Neural cell (in vitro differentiated cells): Measurements from ENCODE around the gene VPREB3. TPM values are rescaled to one million over a fixed set of nuclear protein-coding genes. Genes with fewer than 3 reads are reported as not detected.

ENCODE experiments used
- H2AFZ ChIP-seq: fragments of 200-600, 300-800 bp; sonication (generic), shearing (Covaris generic); 2 replicates; pipeline ENCODE4 v1.6.0; 2014; ENCODE audit warnings: low read depth, mild to moderate bottlenecking, antibody characterized with exemption, low read length, moderate library complexity
- H3F3A ChIP-seq: fragments of 200-600 bp; shearing (Covaris generic); 2 replicates; pipeline ENCODE4 v1.6.1; 2016; ENCODE audit warnings: mild to moderate bottlenecking, moderate library complexity, mixed read lengths, antibody characterized with exemption, low read length; ENCODE audit not compliant: insufficient read depth, poor library complexity, severe bottlenecking
- H3K27ac ChIP-seq: fragments of 200-600, 300-800 bp; sonication (generic), shearing (Covaris generic); 2 replicates; pipeline ENCODE4 v1.5.1; 2014; ENCODE audit warnings: mild to moderate bottlenecking, low read length, moderate library complexity
- H3K27me3 ChIP-seq: fragments of 300-800, 200-600 bp; sonication (generic), shearing (Covaris generic); 2 replicates; pipeline ENCODE4 v1.6.0; 2014; ENCODE audit warnings: mild to moderate bottlenecking, low read depth, low read length, moderate library complexity; ENCODE audit not compliant: insufficient read depth
- H3K36me3 ChIP-seq: fragments of 300-800, 200-600 bp; sonication (generic), shearing (Covaris generic); 2 replicates; pipeline ENCODE4 v1.5.1; 2014; ENCODE audit warnings: mild to moderate bottlenecking, antibody characterized with exemption, low read length, moderate library complexity; ENCODE audit not compliant: insufficient read depth
- H3K4me2 ChIP-seq: fragments of 300-800, 200-600 bp; sonication (generic), shearing (Covaris generic); 2 replicates; pipeline ENCODE4 v1.6.0; 2014; ENCODE audit warnings: mild to moderate bottlenecking, low read length
- H3K4me3 ChIP-seq: fragments of 300-800, 200-600 bp; sonication (generic), shearing (Covaris generic); 2 replicates; pipeline ENCODE4 v1.5.1; 2014; ENCODE audit warnings: mild to moderate bottlenecking, low read length, moderate library complexity
- H3K79me2 ChIP-seq: fragments of 200-600 bp; shearing (Covaris generic); replicated peaks from 2 replicates; pipeline ENCODE4 v1.6.0; 2014; ENCODE audit warnings: mild to moderate bottlenecking, low read length, moderate library complexity; ENCODE audit not compliant: insufficient read depth
- H3K9ac ChIP-seq: fragments of 300-800, 200-600 bp; sonication (generic), shearing (Covaris generic); 2 replicates; pipeline ENCODE4 v1.6.1; 2016; ENCODE audit warnings: mild to moderate bottlenecking, low read length, mixed read lengths
- H3K9me2 ChIP-seq: fragments of 200-600 bp; shearing (Covaris generic); 2 replicates; pipeline ENCODE4 v1.6.1; 2016; ENCODE audit warnings: mild to moderate bottlenecking, low read length, mixed read lengths; ENCODE audit not compliant: insufficient read depth
- H3K9me3 ChIP-seq: fragments of 200-600, 300-800 bp; sonication (generic), shearing (Covaris generic); 2 replicates; pipeline ENCODE4 v1.6.1; 2016; ENCODE audit warnings: mild to moderate bottlenecking, mixed run types, low read length, moderate library complexity, mixed read lengths
- H4K20me1 ChIP-seq: fragments of 200-600 bp; shearing (Covaris generic); 2 replicates; pipeline ENCODE4 v1.6.1; 2016; ENCODE audit warnings: mild to moderate bottlenecking, mixed run types; ENCODE audit not compliant: insufficient read depth
- CTCF ChIP-seq: fragments of 450-650 bp; IDR thresholded peaks from 2 replicates; pipeline ENCODE4 v1.5.1; 2014; ENCODE audit warnings: antibody characterized with exemption, mild to moderate bottlenecking, moderate library complexity; ENCODE audit not compliant: poor library complexity, severe bottlenecking
- EP300 ChIP-seq: fragments of 450-650 bp; conservative IDR thresholded peaks from 2 replicates; pipeline ENCODE4 v1.6.1; 2014; ENCODE audit warnings: antibody characterized with exemption, mild to moderate bottlenecking, moderate library complexity; ENCODE audit not compliant: poor library complexity, severe bottlenecking
- EZH2 ChIP-seq: fragments of 200-600, 300-800 bp; shearing (Covaris generic), sonication (generic); IDR thresholded peaks from 2 replicates; pipeline ENCODE4 v1.6.1; 2014; ENCODE audit warnings: antibody characterized with exemption, low read length, borderline replicate concordance, mild to moderate bottlenecking; ENCODE audit not compliant: insufficient read depth, poor library complexity, severe bottlenecking
- MXI1 ChIP-seq: fragments of 450-650 bp; conservative IDR thresholded peaks from 2 replicates; pipeline ENCODE4 v1.6.1; 2014; ENCODE audit warnings: antibody characterized with exemption, mild to moderate bottlenecking; ENCODE audit not compliant: poor library complexity, severe bottlenecking
- POLR2AphosphoS5 ChIP-seq: IDR thresholded peaks from 2 replicates; pipeline ENCODE4 v1.6.1; 2012
- RAD21 ChIP-seq: fragments of 450-650 bp; conservative IDR thresholded peaks from 2 replicates; pipeline ENCODE4 v1.6.1; 2014; ENCODE audit warnings: antibody characterized with exemption, mild to moderate bottlenecking, moderate library complexity
- REST ChIP-seq: IDR thresholded peaks from 2 replicates; pipeline ENCODE4 v1.6.1; 2012; ENCODE audit warnings: borderline replicate concordance
- SMC3 ChIP-seq: fragments of 450-650 bp; conservative IDR thresholded peaks from 2 replicates; pipeline ENCODE4 v1.6.1; 2014; ENCODE audit warnings: antibody characterized with exemption, mild to moderate bottlenecking, moderate library complexity; ENCODE audit not compliant: poor library complexity
- TAF1 ChIP-seq: IDR thresholded peaks from 2 replicates; pipeline ENCODE4 v1.6.1; 2012; ENCODE audit warnings: low read depth
- polyA minus RNA-seq: library from RNA; depleted of rRNA, polyadenylated mRNA; stranded (reverse); fragments of >200 nt; gene quantifications from 2 replicates; pipeline ENCODE4 v1.2.3, GENCODE V29; 2014
- polyA plus RNA-seq: library from polyadenylated mRNA; depleted of rRNA; stranded (reverse); fragments of >200 nt; gene quantifications from 2 replicates; pipeline ENCODE4 v1.2.3, GENCODE V29; 2014

The VPREB3 gene, protein sequence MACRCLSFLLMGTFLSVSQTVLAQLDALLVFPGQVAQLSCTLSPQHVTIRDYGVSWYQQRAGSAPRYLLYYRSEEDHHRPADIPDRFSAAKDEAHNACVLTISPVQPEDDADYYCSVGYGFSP
- polyA plus RNA-seq (not detected in 2 replicates), polyA minus RNA-seq (not detected in 2 replicates)

DNA sequence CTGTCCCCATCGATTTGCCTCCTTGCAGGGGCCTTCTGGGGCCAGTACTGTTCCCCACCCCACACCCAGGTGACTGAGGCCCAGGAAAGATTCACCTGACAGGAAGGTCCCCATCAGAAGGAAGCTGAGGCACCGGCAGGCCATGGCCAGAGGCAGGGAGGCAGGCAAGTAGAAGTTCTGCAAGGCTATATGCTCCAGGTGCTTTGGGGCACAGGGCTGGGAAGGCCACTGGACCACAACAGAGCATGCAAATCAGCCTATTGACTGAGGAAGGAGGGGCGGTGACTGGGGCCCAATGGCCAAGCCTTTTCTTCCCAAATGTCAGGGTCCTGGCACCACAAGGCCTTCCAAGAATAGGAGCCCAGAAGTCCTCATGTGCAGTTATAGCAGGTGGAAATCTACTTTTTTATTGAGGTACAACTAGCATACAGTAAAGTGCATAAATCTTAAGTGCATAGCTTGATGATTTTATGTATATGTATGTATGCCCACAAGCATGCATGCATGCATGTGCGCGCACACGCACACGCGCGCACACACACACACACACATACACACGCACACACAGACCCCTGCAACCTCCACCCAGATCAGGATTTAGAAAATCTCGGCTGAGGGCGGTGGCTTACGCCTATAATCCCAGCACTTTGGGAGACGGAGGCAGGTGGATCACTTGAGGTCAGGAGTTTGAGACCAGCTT, at the start of gene VPREB3:
Gene VPREB3 (minus strand): TSS at position 206 of the 700 bp plus-strand sequence. CDS start 62 bp downstream, at position 144.
- Histone ChIP-seq H3K4me3 (no peak within 1 kb of the TSS), H3K27me3 (no peaks in the 10 kb centered on the region), H3K27ac (no peak within 1 kb of the TSS), H3K9me3 (no peaks in the 10 kb centered on the region), H3F3A (no peaks in the 10 kb centered on the region), H3K36me3 (no peaks in the 10 kb centered on the region), H2AFZ (no peak within 1 kb of the TSS), H4K20me1 (no peaks in the 10 kb centered on the region), H3K4me2 (no peak within 1 kb of the TSS), H3K9ac (no peak within 1 kb of the TSS), H3K79me2 (peaks cover 6% of the 10 kb centered on the region), H3K9me2 (no peaks in the 10 kb centered on the region)
- TF ChIP-seq EP300 (no peak), EZH2 (no peak), CTCF (no peak), SMC3 (no peak), TAF1 (no peak), REST (no peak), MXI1 (no peak), RAD21 (no peak), POLR2AphosphoS5 (no peak)

DNA sequence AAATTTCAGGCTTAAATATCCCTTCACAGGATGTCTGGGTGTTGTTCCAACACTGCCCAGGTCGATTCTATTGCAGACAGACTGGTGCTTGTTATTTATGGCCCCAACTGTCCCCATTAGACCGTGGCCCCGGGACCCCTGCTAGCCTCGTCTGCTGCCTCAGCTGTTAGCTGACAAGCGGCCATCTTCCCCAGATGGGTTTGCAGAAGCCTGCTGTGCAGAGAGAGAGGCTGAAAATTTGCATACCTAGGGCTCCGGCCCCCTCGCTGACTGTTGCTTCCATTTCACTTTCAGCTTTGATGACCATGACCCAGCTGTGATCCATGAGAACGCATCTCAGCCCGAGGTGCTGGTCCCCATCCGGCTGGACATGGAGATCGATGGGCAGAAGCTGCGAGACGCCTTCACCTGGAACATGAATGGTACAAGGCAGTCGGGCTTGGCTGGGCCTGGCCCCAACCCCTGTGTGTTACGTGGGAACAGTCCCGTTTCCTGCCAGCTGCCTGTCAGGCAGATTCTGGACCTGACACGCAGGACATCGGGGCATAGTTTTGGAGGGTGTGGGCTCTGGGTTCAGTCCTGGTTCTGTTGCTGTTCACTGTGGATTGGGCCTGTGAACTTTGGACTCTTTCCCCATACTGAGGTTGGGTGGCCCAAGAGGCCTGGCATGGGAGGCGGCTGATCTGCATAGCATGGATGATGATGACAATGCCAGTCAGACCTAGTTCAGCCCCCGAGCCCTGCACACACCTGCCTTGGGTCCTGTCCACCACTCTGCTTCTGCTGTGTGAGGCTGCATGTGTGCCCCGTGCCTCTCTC, 49.0 kb upstream of the VPREB3 start:
- no peak for TF ChIP-seq POLR2AphosphoS5
- no peak for TF ChIP-seq TAF1
- TF ChIP-seq EP300: no peak
- no peak for TF ChIP-seq REST
- TF ChIP-seq CTCF: no peak
- no peak for TF ChIP-seq MXI1
- TF ChIP-seq EZH2: no peak
- TF ChIP-seq SMC3: no peak
- no peak overlapping the region for H3K9ac ChIP-seq
- H3K27ac ChIP-seq: no peak overlapping the region
- no peaks in the 10 kb centered on the region for H4K20me1 ChIP-seq
- H3F3A ChIP-seq: no peaks in the 10 kb centered on the region
- no peak overlapping the region for H2AFZ ChIP-seq
- H3K79me2 ChIP-seq: no peaks in the 10 kb centered on the region
- H3K4me3 ChIP-seq: no peak overlapping the region
- H3K9me3 ChIP-seq: no peaks in the 10 kb centered on the region
- no peak overlapping the region for H3K4me2 ChIP-seq
- H3K9me2 ChIP-seq: no peaks in the 10 kb centered on the region
- no peaks in the 10 kb centered on the region for H3K27me3 ChIP-seq
- H3K36me3 ChIP-seq: peaks cover 13% of the 10 kb centered on the region
